ENCODE data around the gene ADAMTS18.

DNA sequence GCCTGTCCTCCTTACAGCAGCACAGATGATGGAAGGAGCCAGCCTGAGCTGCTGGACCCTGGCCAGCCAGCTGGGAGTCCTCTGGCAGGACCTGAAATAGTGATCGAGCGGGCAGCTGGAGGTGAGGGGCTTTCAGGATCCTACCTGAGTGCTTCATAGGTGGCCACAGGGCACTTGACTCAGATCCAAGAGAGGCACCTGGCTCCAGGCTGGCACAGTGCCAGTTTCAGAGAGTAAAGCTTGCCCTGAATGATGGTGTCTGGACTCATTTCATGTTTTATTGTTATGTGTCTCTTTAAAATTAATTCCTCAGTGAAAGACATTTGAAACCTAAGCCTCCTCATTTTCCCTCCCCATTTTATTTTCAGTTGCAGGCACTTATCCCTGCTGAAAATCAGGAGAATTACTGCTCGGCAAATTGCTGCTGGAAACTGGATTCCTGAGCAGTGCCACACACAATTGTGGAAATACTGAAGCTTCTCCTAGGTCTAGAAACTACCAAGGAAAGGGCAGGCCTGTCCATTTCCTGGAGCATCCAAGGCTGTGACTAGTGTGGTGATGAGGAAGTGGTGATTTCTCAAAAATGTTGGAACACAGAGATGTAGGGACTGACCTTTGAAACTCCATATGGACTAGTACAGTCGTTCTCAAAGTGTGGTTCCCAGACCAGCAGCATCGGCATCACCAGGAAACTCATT, 16.1 kb upstream of the ADAMTS18 start:
- TF ChIP-seq, protein P1, sequence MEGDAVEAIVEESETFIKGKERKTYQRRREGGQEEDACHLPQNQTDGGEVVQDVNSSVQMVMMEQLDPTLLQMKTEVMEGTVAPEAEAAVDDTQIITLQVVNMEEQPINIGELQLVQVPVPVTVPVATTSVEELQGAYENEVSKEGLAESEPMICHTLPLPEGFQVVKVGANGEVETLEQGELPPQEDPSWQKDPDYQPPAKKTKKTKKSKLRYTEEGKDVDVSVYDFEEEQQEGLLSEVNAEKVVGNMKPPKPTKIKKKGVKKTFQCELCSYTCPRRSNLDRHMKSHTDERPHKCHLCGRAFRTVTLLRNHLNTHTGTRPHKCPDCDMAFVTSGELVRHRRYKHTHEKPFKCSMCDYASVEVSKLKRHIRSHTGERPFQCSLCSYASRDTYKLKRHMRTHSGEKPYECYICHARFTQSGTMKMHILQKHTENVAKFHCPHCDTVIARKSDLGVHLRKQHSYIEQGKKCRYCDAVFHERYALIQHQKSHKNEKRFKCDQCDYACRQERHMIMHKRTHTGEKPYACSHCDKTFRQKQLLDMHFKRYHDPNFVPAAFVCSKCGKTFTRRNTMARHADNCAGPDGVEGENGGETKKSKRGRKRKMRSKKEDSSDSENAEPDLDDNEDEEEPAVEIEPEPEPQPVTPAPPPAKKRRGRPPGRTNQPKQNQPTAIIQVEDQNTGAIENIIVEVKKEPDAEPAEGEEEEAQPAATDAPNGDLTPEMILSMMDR (IDR thresholded peaks at IDR 0.05; ENCODE audit: borderline replicate concordance, extremely low read depth, low read length, poor library complexity, severe bottlenecking): no peak
- TF ChIP-seq EZH2 (IDR thresholded peaks at IDR 0.05; ENCODE audit: borderline replicate concordance, low read depth, low read length, severe bottlenecking): no peak

Data from DND-41 (cell line).